ENCODE results near the gene PLEKHG4B. TPM values are rescaled to one million over a fixed set of nuclear protein-coding genes. Genes with fewer than 3 reads are reported as not detected.
"Not testable (repeated sequence)": the region's sequence is repeated elsewhere in the genome, so short reads cannot be mapped to it uniquely, and the experiment has no call there.

PLEKHG4B gene
- total RNA-seq, 3 donors from 2014 or later = 0.03 to 0.37 (median 0.05) TPM

- H3K4me3 Mint-ChIP-seq = no peak overlapping the region
- H3K36me3 Mint-ChIP-seq (ENCODE audit: insufficient read depth) = no peaks in the 10 kb centered on the region
- no peaks in the 10 kb centered on the region for H3K4me1 Mint-ChIP-seq (ENCODE audit: low read depth)
- peaks cover 34% of the 10 kb centered on the region for H3K27me3 Mint-ChIP-seq (ENCODE audit: low read depth)
- no peak for DNase-seq
- no peaks in the 10 kb centered on the region for H3K9me3 Mint-ChIP-seq
- no peak for ATAC-seq
These were observed 67.0 kb downstream of the PLEKHG4B start for GRCh38 chr5:158807-159447.

- DNase-seq = no peak
- Mint-ChIP-seq H3K4me1 (ENCODE audit: low read depth) (no peaks in the 10 kb centered on the region), H3K27me3 (ENCODE audit: low read depth) (peaks cover 34% of the 10 kb centered on the region), H3K9me3 (no peaks in the 10 kb centered on the region), H3K36me3 (ENCODE audit: insufficient read depth) (no peaks in the 10 kb centered on the region), H3K4me3 (no peak overlapping the region)
- ATAC-seq = no peak
These were observed 67.6 kb downstream of the PLEKHG4B start for GRCh38 chr5:159448-160172.

- Mint-ChIP-seq H3K36me3 (ENCODE audit: insufficient read depth) (no peaks in the 10 kb centered on the region), H3K27me3 (ENCODE audit: low read depth) (peaks cover 34% of the 10 kb centered on the region)
These were observed 68.2 kb downstream of the PLEKHG4B start for GRCh38 chr5:160173-160510.

GRCh38 chr5:160921-161802 lies 69.2 kb downstream of the PLEKHG4B start:
- no peaks in the 10 kb centered on the region for H3K36me3 Mint-ChIP-seq (ENCODE audit: insufficient read depth)
- no peak for DNase-seq
- peaks cover 34% of the 10 kb centered on the region for H3K27me3 Mint-ChIP-seq (ENCODE audit: low read depth)
- H3K9me3 Mint-ChIP-seq = no peaks in the 10 kb centered on the region
- no peak for ATAC-seq
- H3K4me1 Mint-ChIP-seq (ENCODE audit: low read depth) = no peaks in the 10 kb centered on the region
- no peak overlapping the region for H3K4me3 Mint-ChIP-seq

More at GRCh38 chr5:160173-160510, 68.2 kb downstream of the PLEKHG4B start:
- no peaks in the 10 kb centered on the region for H3K9me3 Mint-ChIP-seq
- no peak overlapping the region for H3K4me3 Mint-ChIP-seq
- H3K4me1 Mint-ChIP-seq (ENCODE audit: low read depth) = no peaks in the 10 kb centered on the region
- ATAC-seq (no peak), DNase-seq (no peak)

GRCh38 chr5:161803-162110 lies 69.8 kb downstream of the PLEKHG4B start:
- H3K9me3 Mint-ChIP-seq = no peaks in the 10 kb centered on the region
- no peaks in the 10 kb centered on the region for H3K36me3 Mint-ChIP-seq (ENCODE audit: insufficient read depth)
- peaks cover 34% of the 10 kb centered on the region for H3K27me3 Mint-ChIP-seq (ENCODE audit: low read depth)
- no peak for ATAC-seq
- H3K4me3 Mint-ChIP-seq = no peak overlapping the region
- DNase-seq = no peak
- no peaks in the 10 kb centered on the region for H3K4me1 Mint-ChIP-seq (ENCODE audit: low read depth)

GRCh38 chr5:162190-162564 lies 70.2 kb downstream of the PLEKHG4B start:
- H3K9me3 Mint-ChIP-seq = no peaks in the 10 kb centered on the region
- no peaks in the 10 kb centered on the region for H3K4me1 Mint-ChIP-seq (ENCODE audit: low read depth)
- H3K36me3 Mint-ChIP-seq (ENCODE audit: insufficient read depth) = no peaks in the 10 kb centered on the region
- ATAC-seq = no peak
- H3K4me3 Mint-ChIP-seq = no peak overlapping the region
- DNase-seq = no peak
- H3K27me3 Mint-ChIP-seq (ENCODE audit: low read depth) = peaks cover 31% of the 10 kb centered on the region

GRCh38 chr5:162565-163337 lies 70.8 kb downstream of the PLEKHG4B start:
- Mint-ChIP-seq H3K36me3 (ENCODE audit: insufficient read depth) (no peaks in the 10 kb centered on the region), H3K9me3 (no peaks in the 10 kb centered on the region), H3K4me1 (ENCODE audit: low read depth) (no peaks in the 10 kb centered on the region), H3K4me3 (no peak overlapping the region), H3K27me3 (ENCODE audit: low read depth) (peaks cover 29% of the 10 kb centered on the region)
- DNase-seq (no peak), ATAC-seq (no peak)

GRCh38 chr5:163338-163620 lies 71.3 kb downstream of the PLEKHG4B start:
- no peak for DNase-seq
- peaks cover 29% of the 10 kb centered on the region for H3K27me3 Mint-ChIP-seq (ENCODE audit: low read depth)
- H3K9me3 Mint-ChIP-seq = no peaks in the 10 kb centered on the region
- no peaks in the 10 kb centered on the region for H3K36me3 Mint-ChIP-seq (ENCODE audit: insufficient read depth)
- no peak for ATAC-seq
- H3K4me1 Mint-ChIP-seq (ENCODE audit: low read depth) = no peaks in the 10 kb centered on the region
- no peak overlapping the region for H3K4me3 Mint-ChIP-seq

- Mint-ChIP-seq H3K36me3 (ENCODE audit: insufficient read depth) (no peaks in the 10 kb centered on the region), H3K4me1 (ENCODE audit: low read depth) (no peaks in the 10 kb centered on the region), H3K9me3 (no peaks in the 10 kb centered on the region), H3K4me3 (no peak overlapping the region), H3K27me3 (ENCODE audit: low read depth) (peaks cover 26% of the 10 kb centered on the region)
- DNase-seq (no peak), ATAC-seq (no peak)
These were observed 71.9 kb downstream of the PLEKHG4B start for GRCh38 chr5:163841-164240.

- Mint-ChIP-seq H3K9me3 (no peaks in the 10 kb centered on the region), H3K27me3 (ENCODE audit: low read depth) (peaks cover 24% of the 10 kb centered on the region), H3K4me1 (ENCODE audit: low read depth) (no peaks in the 10 kb centered on the region), H3K36me3 (ENCODE audit: insufficient read depth) (no peaks in the 10 kb centered on the region), H3K4me3 (no peak overlapping the region)
- no peak for ATAC-seq
- DNase-seq = no peak
These were observed 72.3 kb downstream of the PLEKHG4B start for GRCh38 chr5:164244-164643.

- H3K27me3 Mint-ChIP-seq (ENCODE audit: low read depth) = peaks cover 19% of the 10 kb centered on the region
- H3K4me1 Mint-ChIP-seq (ENCODE audit: low read depth); H3K9me3 Mint-ChIP-seq; DNase-seq; ATAC-seq; H3K36me3 Mint-ChIP-seq (ENCODE audit: insufficient read depth); H3K4me3 Mint-ChIP-seq: not testable (repeated sequence)
These were observed 72.8 kb downstream of the PLEKHG4B start for GRCh38 chr5:164783-165182.

- DNase-seq (no peak), ATAC-seq (no peak)
- Mint-ChIP-seq H3K27me3 (ENCODE audit: low read depth) (no peaks in the 10 kb centered on the region), H3K4me3 (no peak overlapping the region), H3K9me3 (no peaks in the 10 kb centered on the region), H3K36me3 (ENCODE audit: insufficient read depth) (no peaks in the 10 kb centered on the region), H3K4me1 (ENCODE audit: low read depth) (no peaks in the 10 kb centered on the region)
These were observed 74.7 kb downstream of the PLEKHG4B start for GRCh38 chr5:166441-167372.

GRCh38 chr5:167511-167910 lies 75.5 kb downstream of the PLEKHG4B start:
- H3K36me3 Mint-ChIP-seq (ENCODE audit: insufficient read depth) = no peaks in the 10 kb centered on the region

More at GRCh38 chr5:167511-167910, 75.5 kb downstream of the PLEKHG4B start:
- Mint-ChIP-seq H3K4me1 (ENCODE audit: low read depth) (no peaks in the 10 kb centered on the region), H3K27me3 (ENCODE audit: low read depth) (peaks cover under 1% of the 10 kb centered on the region), H3K4me3 (no peak overlapping the region), H3K9me3 (no peaks in the 10 kb centered on the region)
- DNase-seq = no peak
- no peak for ATAC-seq

Data from activated T-cell treated with anti-CD3 and anti-CD28 coated beads, Interleukin-2, amount 50 U/mL, for 4 hours (primary cell).